ENCODE results near the gene CAMK1.

Gene CAMK1

DNA sequence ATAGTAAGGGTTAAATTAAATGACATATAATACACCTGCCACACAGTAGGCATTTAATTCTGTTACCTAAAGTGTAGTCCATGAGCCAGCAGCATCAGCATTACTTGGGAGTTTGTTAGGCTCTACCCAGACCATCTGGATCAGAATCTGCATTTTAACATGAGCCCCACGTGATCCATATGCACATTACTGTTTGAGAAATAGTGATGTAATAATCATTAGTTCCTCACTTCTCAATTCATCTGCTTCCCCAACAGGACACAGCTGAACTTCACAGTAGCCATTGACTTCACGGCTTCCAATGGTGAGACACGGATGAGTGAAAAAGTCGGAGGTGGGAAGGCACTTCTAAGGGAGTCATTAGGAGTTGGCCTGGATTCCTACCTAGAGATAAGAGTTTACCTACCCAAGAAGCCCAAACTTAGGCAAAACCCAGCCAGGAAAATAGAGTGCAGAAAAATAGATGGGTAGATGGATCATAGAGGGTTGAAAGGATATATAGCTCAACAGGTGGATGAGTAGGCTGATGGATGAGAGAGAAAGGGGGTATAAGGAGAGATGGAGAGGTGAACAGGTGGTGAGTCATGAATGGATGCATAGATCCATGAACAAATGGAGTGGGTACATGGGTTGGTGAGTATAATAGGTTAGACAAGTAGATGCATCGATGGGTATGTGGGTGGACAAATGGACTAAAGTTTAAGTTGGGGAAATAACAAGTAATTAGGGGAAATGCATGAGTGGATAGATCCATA, 52.8 kb downstream of the CAMK1 start:
- H3K4me1 ChIP-seq (ENCODE audit: control insufficient read depth, insufficient read depth, low read length): peaks cover 4% of the 10 kb centered on the region
- H3K9me3 ChIP-seq (replicated peaks; ENCODE audit: low read length): no peaks in the 10 kb centered on the region
- no peak overlapping the region for H3K4me2 ChIP-seq (ENCODE audit: low read length)
- no peaks in the 10 kb centered on the region for H3K36me3 ChIP-seq (ENCODE audit: insufficient read depth, low read length)
- no peak overlapping the region for H3K4me3 ChIP-seq (ENCODE audit: low read length)
- H3K9ac ChIP-seq (ENCODE audit: low read depth, low read length): no peak overlapping the region
- peaks cover 35% of the 10 kb centered on the region for H3K27me3 ChIP-seq (ENCODE audit: control insufficient read depth, insufficient read depth, low read length)

DNA sequence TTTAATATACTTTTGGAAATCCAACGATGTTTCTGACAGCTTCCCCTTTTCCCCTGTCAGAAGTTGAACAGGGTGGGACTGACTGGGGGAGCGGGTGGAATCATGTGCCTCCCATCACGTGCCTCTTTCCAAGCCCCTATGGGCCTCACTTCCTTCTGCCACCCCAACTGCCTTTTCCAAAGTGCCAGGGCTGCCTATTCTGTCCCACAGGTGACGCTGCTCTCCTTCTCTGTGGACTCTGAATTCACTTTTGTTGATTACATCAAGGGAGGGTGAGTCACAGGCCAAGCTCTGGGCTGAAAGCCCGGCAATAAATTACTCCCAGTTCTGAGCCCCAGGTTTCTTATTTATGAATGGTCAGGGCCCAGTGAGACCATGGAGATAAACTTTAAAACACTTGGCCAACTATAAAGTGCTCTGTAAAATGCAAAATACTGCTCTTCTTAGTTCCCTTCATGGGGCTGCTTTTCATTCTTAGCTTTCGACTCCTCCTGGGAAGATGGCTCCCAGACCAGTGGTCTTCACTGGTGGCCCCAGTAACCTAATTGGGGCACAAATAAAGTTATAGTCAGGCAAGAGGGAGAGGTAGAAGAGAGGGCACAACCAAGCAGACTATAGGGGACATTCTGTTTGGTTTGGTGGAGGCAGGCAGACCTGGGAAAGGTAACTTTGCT, 53.8 kb downstream of the CAMK1 start:
- Histone ChIP-seq H3K4me2 (ENCODE audit: low read length) (no peak overlapping the region), H3K4me3 (ENCODE audit: low read length) (no peak overlapping the region), H3K27me3 (ENCODE audit: control insufficient read depth, insufficient read depth, low read length) (peaks cover 33% of the 10 kb centered on the region), H3K36me3 (ENCODE audit: insufficient read depth, low read length) (no peaks in the 10 kb centered on the region), H3K9me3 (replicated peaks; ENCODE audit: low read length) (no peaks in the 10 kb centered on the region), H3K4me1 (ENCODE audit: control insufficient read depth, insufficient read depth, low read length) (peaks cover 4% of the 10 kb centered on the region), H3K9ac (ENCODE audit: low read depth, low read length) (no peak overlapping the region)

DNA sequence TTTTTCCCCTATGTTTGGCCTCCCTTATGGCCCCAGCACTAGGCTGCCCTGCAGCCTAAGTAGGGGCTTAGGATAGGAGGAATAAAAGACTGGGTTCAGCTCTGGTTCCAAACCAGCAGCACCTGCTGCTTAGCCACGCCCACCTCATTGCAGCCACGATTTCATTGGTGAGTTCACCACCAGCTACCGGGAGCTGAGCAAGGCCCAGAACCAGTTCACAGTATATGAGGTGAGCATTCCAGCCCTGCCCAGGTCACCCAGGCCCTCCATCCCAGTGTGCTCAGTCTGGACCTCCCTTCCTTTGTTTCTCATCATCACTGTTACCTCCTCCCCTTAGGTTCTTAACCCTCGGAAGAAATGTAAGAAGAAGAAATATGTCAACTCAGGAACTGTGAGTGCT, 54.6 kb downstream of the CAMK1 start:
- peaks cover 37% of the 10 kb centered on the region for H3K27me3 ChIP-seq (ENCODE audit: control insufficient read depth, insufficient read depth, low read length)
- H3K9ac ChIP-seq (ENCODE audit: low read depth, low read length): no peak overlapping the region
- no peak overlapping the region for H3K4me3 ChIP-seq (ENCODE audit: low read length)
- H3K4me1 ChIP-seq (ENCODE audit: control insufficient read depth, insufficient read depth, low read length): peaks cover 4% of the 10 kb centered on the region
- H3K4me2 ChIP-seq (ENCODE audit: low read length): no peak overlapping the region
- no peaks in the 10 kb centered on the region for H3K9me3 ChIP-seq (replicated peaks; ENCODE audit: low read length)
- H3K36me3 ChIP-seq (ENCODE audit: insufficient read depth, low read length): no peaks in the 10 kb centered on the region

DNA sequence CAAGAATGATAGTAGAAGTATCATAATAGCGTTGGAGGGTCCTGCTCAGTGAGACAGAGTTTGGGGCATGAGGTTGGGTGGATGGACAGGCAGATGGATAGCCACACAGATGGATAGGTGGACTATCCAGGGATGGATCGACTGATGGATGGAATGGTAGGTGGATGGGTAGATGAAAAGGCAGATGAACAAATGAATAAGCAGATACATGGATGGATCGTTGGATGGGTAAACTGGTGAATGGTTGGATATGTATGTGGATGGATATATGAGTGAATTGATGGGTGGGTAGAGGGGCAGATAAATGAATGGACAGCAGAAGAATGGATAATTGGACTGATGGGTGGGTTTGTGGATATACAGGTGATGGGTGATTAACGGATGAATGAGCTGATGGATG, 56.6 kb downstream of the CAMK1 start:
- Histone ChIP-seq H3K4me2 (ENCODE audit: low read length) (no peak overlapping the region), H3K4me3 (ENCODE audit: low read length) (no peak overlapping the region), H3K9me3 (replicated peaks; ENCODE audit: low read length) (no peaks in the 10 kb centered on the region), H3K27me3 (ENCODE audit: control insufficient read depth, insufficient read depth, low read length) (peaks cover 33% of the 10 kb centered on the region), H3K9ac (ENCODE audit: low read depth, low read length) (no peak overlapping the region), H3K4me1 (ENCODE audit: control insufficient read depth, insufficient read depth, low read length) (peaks cover 4% of the 10 kb centered on the region), H3K36me3 (ENCODE audit: insufficient read depth, low read length) (no peaks in the 10 kb centered on the region)

DNA sequence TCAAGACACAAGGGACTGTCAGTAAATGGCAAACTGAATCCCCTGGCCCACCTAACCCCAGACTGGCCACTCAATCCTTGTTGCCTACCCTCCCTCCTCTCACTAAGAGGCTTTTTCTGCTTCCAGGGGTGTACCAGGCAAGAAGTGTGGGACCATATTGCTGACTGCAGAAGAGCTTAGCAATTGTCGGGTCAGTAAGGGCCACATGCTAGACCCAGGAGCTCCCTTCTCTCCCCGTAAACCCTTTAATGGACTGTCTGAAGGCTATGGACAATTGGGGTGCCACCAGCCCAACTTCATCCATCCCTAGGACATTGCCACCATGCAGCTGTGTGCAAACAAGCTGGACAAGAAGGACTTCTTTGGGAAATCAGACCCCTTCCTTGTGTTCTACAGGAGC, 57.3 kb downstream of the CAMK1 start:
- Histone ChIP-seq H3K9ac (ENCODE audit: low read depth, low read length) (no peak overlapping the region), H3K4me1 (ENCODE audit: control insufficient read depth, insufficient read depth, low read length) (peaks cover 4% of the 10 kb centered on the region), H3K27me3 (ENCODE audit: control insufficient read depth, insufficient read depth, low read length) (peaks cover 26% of the 10 kb centered on the region), H3K4me2 (ENCODE audit: low read length) (no peak overlapping the region), H3K36me3 (ENCODE audit: insufficient read depth, low read length) (no peaks in the 10 kb centered on the region), H3K9me3 (replicated peaks; ENCODE audit: low read length) (no peaks in the 10 kb centered on the region), H3K4me3 (ENCODE audit: low read length) (no peak overlapping the region)

DNA sequence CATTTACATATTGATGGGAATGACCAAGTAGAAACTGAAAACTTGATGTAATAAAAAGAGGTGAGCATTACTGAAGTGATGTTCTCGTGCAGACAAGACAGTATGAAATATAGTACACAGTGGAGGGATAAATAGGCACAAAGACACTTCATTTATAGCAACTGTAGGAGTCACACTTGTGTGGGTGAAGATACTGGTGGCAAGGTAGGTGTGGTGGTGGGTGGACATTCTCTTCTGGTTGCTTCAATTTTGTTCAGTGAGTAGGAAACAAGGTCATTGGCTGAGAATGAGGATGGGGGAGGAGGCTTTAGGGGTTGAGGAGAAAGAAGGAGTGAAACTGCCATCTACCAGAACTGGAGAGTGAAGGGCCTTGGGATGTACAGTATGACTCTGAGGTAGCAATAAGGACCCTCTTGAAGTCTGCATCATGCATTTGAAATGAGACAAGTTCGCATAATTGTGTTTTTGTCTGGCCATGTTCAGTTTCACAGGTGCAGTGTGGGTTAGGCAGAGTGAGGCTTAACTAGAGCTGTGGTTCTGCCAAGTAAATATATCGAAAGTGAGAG, 59.5 kb downstream of the CAMK1 start:
- Histone ChIP-seq H3K4me1 (ENCODE audit: control insufficient read depth, insufficient read depth, low read length) (no peaks in the 10 kb centered on the region), H3K27me3 (ENCODE audit: control insufficient read depth, insufficient read depth, low read length) (peaks cover 38% of the 10 kb centered on the region), H3K36me3 (ENCODE audit: insufficient read depth, low read length) (no peaks in the 10 kb centered on the region), H3K9ac (ENCODE audit: low read depth, low read length) (no peak overlapping the region), H3K9me3 (replicated peaks; ENCODE audit: low read length) (no peaks in the 10 kb centered on the region), H3K4me3 (ENCODE audit: low read length) (no peak overlapping the region), H3K4me2 (ENCODE audit: low read length) (no peak overlapping the region)
